Thyroid gland (tissue), 4 donors: ENCODE results near the gene TELO2.

Source experiments
- CTCF ChIP-seq, 6 experiments: fragments of 200-600 bp in 3 of 6; fragments of 450-650 bp in 3 of 6; sonication (generic) in 3 of 6; IDR thresholded peaks; one replicate each; pipeline ENCODE4 v1.5.1; 2016 to 2019; ENCODE audit warnings: antibody characterized with exemption in 6 of 6, mild to moderate bottlenecking in 2 of 6, inconsistent platforms in 1 of 6, moderate library complexity in 1 of 6
- POLR2A ChIP-seq, 2 donors: fragments of 450-650 bp; IDR thresholded peaks; one replicate each; pipeline ENCODE4 v1.6.1; 2017; ENCODE audit warnings: antibody characterized with exemption in 2 of 2, mild to moderate bottlenecking in 2 of 2, moderate library complexity in 1 of 2

GRCh38 chr16:1474796-1475551 is 18.2 kb upstream of the TELO2 start, which contains the start of gene CLCN7:
- TF ChIP-seq CTCF (IDR thresholded peaks at IDR 0.05) (no peak), POLR2A (IDR thresholded peaks at IDR 0.05) (peak; percentile 64 to 81)
